ENCODE data around the gene DBI.

- TF ChIP-seq CTCF (conservative IDR thresholded peaks at IDR 0.05; ENCODE audit: low read depth, low read length) (no peak), EZH2phosphoT487 (IDR thresholded peaks at IDR 0.05; ENCODE audit: borderline replicate concordance, low read length) (no peak)
Measured at GRCh38 chr2:119333360-119333759, 33.4 kb upstream of the DBI start.

Data from PC-3 (cell line).